ENCODE results near the gene HACD2. TPM values are rescaled to one million over a fixed set of nuclear protein-coding genes. Genes with fewer than 3 reads are reported as not detected.

Gene HACD2
- total RNA-seq, 1 experiment from 2014 or later = 43.0 TPM

DNA sequence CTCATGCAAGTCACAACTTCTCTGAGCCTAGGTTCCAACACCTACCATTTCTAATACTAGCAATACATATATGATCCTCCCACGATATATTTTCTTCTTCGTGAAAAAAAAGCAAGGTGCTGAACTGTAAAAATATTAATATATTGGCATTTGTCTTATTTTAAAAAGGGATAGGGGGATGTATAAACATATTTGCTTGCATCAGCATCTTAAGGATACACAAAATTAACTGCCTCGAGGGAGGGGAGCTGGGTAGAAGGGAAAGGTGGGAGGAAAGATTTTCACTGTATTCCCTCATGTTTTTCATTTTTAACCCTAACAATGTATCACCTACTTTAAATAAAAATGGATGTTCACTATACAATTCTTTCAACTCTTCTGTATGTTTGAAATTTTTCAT, 1.3 kb downstream of the HACD2 start:
- ChIA-PET POLR2A (no interaction called here), RAD21 (ENCODE audit: low non-redundant PET in 1 of 2, low total read pairs in 2 of 2, uncharacterized antibody in 2 of 2, unreplicated experiment in 2 of 2) (no interaction called here), CTCF (no interaction called here)
- no peaks in the 10 kb centered on the region for H3K27me3 ChIP-seq (ENCODE audit: insufficient read depth, low read length)
- no peaks in the 10 kb centered on the region for H3K9me3 ChIP-seq (ENCODE audit: control insufficient read depth in 1 of 2, insufficient read depth in 1 of 2, low read depth in 1 of 2, low read length in 2 of 2)
- no peaks in the 10 kb centered on the region for H3K9me2 ChIP-seq (ENCODE audit: insufficient read depth)
- H3K9ac ChIP-seq (ENCODE audit: low read length) = peak overlapping the region; percentile 83
- DNase-seq (ENCODE audit: low read depth, low spot score) = no peak
- H3K4me1 ChIP-seq (ENCODE audit: control insufficient read depth in 1 of 2, insufficient read depth in 2 of 2, low read length in 2 of 2) = peaks cover 11 to 21% of the 10 kb centered on the region in 2 experiments
- H3K4me3 ChIP-seq (replicated peaks in 1 of 2; ENCODE audit: low read depth in 1 of 2, low read length in 2 of 2) = peak overlapping the region; percentile 68 to 78
- intact Hi-C loops (cut with micrococcal nuclease) = no loop called here
- no peaks in the 10 kb centered on the region for H4K20me1 ChIP-seq (ENCODE audit: insufficient read depth)
- ATAC-seq = no peak
- H3K4me2 ChIP-seq (ENCODE audit: low read length) = peak overlapping the region; percentile 91
- H3K79me2 ChIP-seq (ENCODE audit: insufficient read depth, low read length) = peaks cover 52% of the 10 kb centered on the region
- no peak overlapping the region for H2AFZ ChIP-seq (ENCODE audit: low read depth, low read length, poor library complexity, severe bottlenecking)
- H3K36me3 ChIP-seq (ENCODE audit: control insufficient read depth in 1 of 2, insufficient read depth in 2 of 2, low read length in 2 of 2) = peaks cover 9 to 13% of the 10 kb centered on the region in 2 experiments; a peak in 2 of 4 replicates
- no peak overlapping the region for H3K27ac ChIP-seq (ENCODE audit: low read depth, low read length)
- TF ChIP-seq ZNF274 (IDR thresholded peaks at IDR 0.05; ENCODE audit: low read depth, low read length) (no peak), TCF7L2 (IDR thresholded peaks at IDR 0.05; ENCODE audit: borderline replicate concordance, extremely low read depth, insufficient read depth, insufficient read length) (no peak), CEBPB (IDR thresholded peaks at IDR 0.05; ENCODE audit: low read depth) (no peak), CBX3 (IDR thresholded peaks at IDR 0.05; ENCODE audit: low read depth) (no peak), YY1 (IDR thresholded peaks at IDR 0.05; ENCODE audit: extremely low read depth, insufficient replicate concordance, low read depth, low read length) (no peak), EZH2 (IDR thresholded peaks at IDR 0.05) (no peak), CTCF (IDR thresholded peaks at IDR 0.05 in 2 of 3, conservative IDR thresholded peaks at IDR 0.05 in 1 of 3; ENCODE audit: borderline replicate concordance in 1 of 3, insufficient read depth in 1 of 3, low read depth in 2 of 3, low read length in 2 of 3) (no peak), SIN3A (IDR thresholded peaks at IDR 0.05; ENCODE audit: low read depth) (no peak), REST (IDR thresholded peaks at IDR 0.05; ENCODE audit: low read depth) (no peak), ZBTB33 (IDR thresholded peaks at IDR 0.05; ENCODE audit: extremely low read depth, insufficient replicate concordance, low read length) (no peak)
- BruUV-seq (replicated peaks) = TSS peak; percentile 68

Measured in HCT116 (cell line).